Caco-2 (cell line): ENCODE results near the gene YBX1. TPM values are rescaled to one million over a fixed set of nuclear protein-coding genes. Genes with fewer than 3 reads are reported as not detected.

Experiments
- BruUV-seq: library from RNA; stranded (reverse); fragments of 400-500 nt; replicated peaks from 2 replicates; lab custom pipeline; 2021; lab: Mats Ljungman, UMichigan
- CTCF ChIA-PET: fragments of 300-600 bp; sonication (Branson Sonifier 250); formaldehyde crosslinking; loops from one replicate; lab custom pipeline; 2022; ENCODE audit warnings: antibody characterized with exemption; lab: Charles Lee
- POLR2A ChIA-PET: fragments of 300-600 bp; sonication (Branson Sonifier 250); formaldehyde crosslinking; loops from one replicate; lab custom pipeline; 2022; ENCODE audit warnings: antibody characterized with exemption; lab: Charles Lee
- DNase-seq, 2 experiments: peaks; one replicate each; pipeline versions ENCODE4 v3.0.0 to v3.0.0-alpha.2; 2020 to 2022
- H3K27me3 ChIP-seq: replicated peaks from 2 replicates; pipeline ENCODE4 v1.6.0; 2011; ENCODE audit warnings: low read length; ENCODE audit not compliant: control insufficient read depth, insufficient read depth
- H3K36me3 ChIP-seq: 2 replicates; pipeline ENCODE4 v1.5.1; 2011; ENCODE audit warnings: low read length; ENCODE audit not compliant: control insufficient read depth, insufficient read depth
- H3K4me1 ChIP-seq: fragments of 250-450 bp; sonication (Bioruptor Pico); 2 replicates; pipeline ENCODE4 v1.5.1; 2020; ENCODE audit warnings: mild to moderate bottlenecking
- H3K4me3 ChIP-seq: 2 replicates; pipeline ENCODE4 v1.5.1; 2011; ENCODE audit warnings: low read depth, mild to moderate bottlenecking, control low read depth, low read length
- H3K9me3 ChIP-seq: fragments of 250-450 bp; sonication (Bioruptor Pico); 2 replicates; pipeline ENCODE4 v1.5.1; 2020; ENCODE audit warnings: mild to moderate bottlenecking, moderate library complexity
- H3K27ac Mint-ChIP-seq: one replicate; pipeline ENCODE4 v1.8.0; 2022; ENCODE audit warnings: mixed read lengths; ENCODE audit not compliant: unreplicated experiment
- H3K27me3 Mint-ChIP-seq: one replicate; pipeline ENCODE4 v1.8.0; 2022; ENCODE audit warnings: mixed read lengths; ENCODE audit not compliant: insufficient read depth, unreplicated experiment
- H3K36me3 Mint-ChIP-seq: one replicate; pipeline ENCODE4 v1.8.0; 2022; ENCODE audit warnings: mild to moderate bottlenecking, mixed read lengths; ENCODE audit not compliant: insufficient read depth, unreplicated experiment
- H3K4me1 Mint-ChIP-seq: one replicate; pipeline ENCODE4 v1.8.0; 2022; ENCODE audit warnings: low read depth, mixed read lengths; ENCODE audit not compliant: unreplicated experiment
- H3K4me3 Mint-ChIP-seq: one replicate; pipeline ENCODE4 v1.8.0; 2022; ENCODE audit warnings: mild to moderate bottlenecking, moderate library complexity, mixed read lengths; ENCODE audit not compliant: unreplicated experiment
- H3K9me3 Mint-ChIP-seq: one replicate; pipeline ENCODE4 v1.8.0; 2022; ENCODE audit warnings: mixed read lengths; ENCODE audit not compliant: unreplicated experiment
- CTCF ChIP-seq, 2 experiments: fragments of 200-600 bp in 1 of 2; IDR thresholded peaks; 1 replicate in 1 of 2; 2 replicates in 1 of 2; pipeline versions ENCODE4 v1.5.1 to v1.8.0; 2011 to 2022; ENCODE audit warnings: antibody characterized with exemption in 1 of 2, control low read depth in 1 of 2, inconsistent platforms in 1 of 2, low read depth in 1 of 2, low read length in 1 of 2, mild to moderate bottlenecking in 1 of 2, moderate library complexity in 1 of 2; ENCODE audit not compliant: insufficient read depth in 1 of 2, severe bottlenecking in 1 of 2, unreplicated experiment in 1 of 2
- intact Hi-C: fragments of 100-400 bp; cut with micrococcal nuclease; formaldehyde crosslinking; loops from one replicate; pipeline ENCODE4 v1.10.0; 2022; ENCODE audit not compliant: unreplicated experiment
- total RNA-seq: library from RNA; stranded (reverse); gene quantifications from 2 replicates; pipeline ENCODE4 v1.2.3, GENCODE V29; 2022

The YBX1 gene
- total RNA-seq, 1 experiment from 2014 or later: 567 TPM

GRCh38 chr1:42741706-42742105 is 59.5 kb downstream of the YBX1 start:
- Mint-ChIP-seq H3K27ac (no peak overlapping the region), H3K27me3 (no peaks in the 10 kb centered on the region), H3K4me1 (peaks cover 16% of the 10 kb centered on the region), H3K36me3 (no peaks in the 10 kb centered on the region), H3K9me3 (no peaks in the 10 kb centered on the region), H3K4me3 (no peak overlapping the region)
- no peak for DNase-seq
- no TSS peak for BruUV-seq
- POLR2A ChIA-PET: no interaction called here
- no peaks in the 10 kb centered on the region for H3K36me3 ChIP-seq
- no peaks in the 10 kb centered on the region for H3K9me3 ChIP-seq
- peaks cover 14% of the 10 kb centered on the region for H3K4me1 ChIP-seq
- CTCF ChIA-PET: interaction anchor here (1.4 kb wide), 1 partner anchor 164 kb away, joined by 3 read pairs; no protein-coding TSS in a partner anchor
- H3K27me3 ChIP-seq: no peaks in the 10 kb centered on the region
- no peak for TF ChIP-seq CTCF (IDR thresholded peaks at IDR 0.05; ENCODE audit: insufficient read depth in 1 of 2, low read depth in 1 of 2, low read length in 1 of 2, severe bottlenecking in 1 of 2, unreplicated experiment in 1 of 2)
- no peak overlapping the region for H3K4me3 ChIP-seq
- intact Hi-C loops: no loop called here

GRCh38 chr1:42742141-42742540 is 59.9 kb downstream of the YBX1 start:
- intact Hi-C loops: no loop called here
- Histone ChIP-seq H3K9me3 (no peaks in the 10 kb centered on the region), H3K4me1 (peaks cover 14% of the 10 kb centered on the region), H3K36me3 (no peaks in the 10 kb centered on the region), H3K4me3 (no peak overlapping the region), H3K27me3 (no peaks in the 10 kb centered on the region)
- no peak for TF ChIP-seq CTCF (IDR thresholded peaks at IDR 0.05; ENCODE audit: insufficient read depth in 1 of 2, low read depth in 1 of 2, low read length in 1 of 2, severe bottlenecking in 1 of 2, unreplicated experiment in 1 of 2)
- peak in 1 of 2 experiments; percentile 15 for DNase-seq
- Mint-ChIP-seq H3K27me3 (no peaks in the 10 kb centered on the region), H3K4me1 (peaks cover 12% of the 10 kb centered on the region), H3K9me3 (no peaks in the 10 kb centered on the region), H3K36me3 (no peaks in the 10 kb centered on the region), H3K27ac (no peak overlapping the region), H3K4me3 (no peak overlapping the region)
- POLR2A ChIA-PET: no interaction called here
- CTCF ChIA-PET: interaction anchor here (1.4 kb wide), 1 partner anchor 164 kb away, joined by 3 read pairs; no protein-coding TSS in a partner anchor
- BruUV-seq: no TSS peak

GRCh38 chr1:42742617-42743316 is 60.5 kb downstream of the YBX1 start:
- Histone ChIP-seq H3K4me3 (no peak overlapping the region), H3K9me3 (no peaks in the 10 kb centered on the region), H3K27me3 (no peaks in the 10 kb centered on the region), H3K4me1 (peaks cover 14% of the 10 kb centered on the region), H3K36me3 (no peaks in the 10 kb centered on the region)
- no peak for TF ChIP-seq CTCF (IDR thresholded peaks at IDR 0.05; ENCODE audit: insufficient read depth in 1 of 2, low read depth in 1 of 2, low read length in 1 of 2, severe bottlenecking in 1 of 2, unreplicated experiment in 1 of 2)
- ChIA-PET CTCF (interaction anchor here (1.6 kb wide), 1 partner anchor 165 kb away, joined by 4 read pairs; no protein-coding TSS in a partner anchor), POLR2A (no interaction called here)
- no peak overlapping the region for H3K27ac Mint-ChIP-seq
- peaks cover 9% of the 10 kb centered on the region for H3K4me1 Mint-ChIP-seq
- no TSS peak for BruUV-seq
- H3K4me3 Mint-ChIP-seq: no peak overlapping the region
- intact Hi-C loops: no loop called here
- peak in 1 of 2 experiments; percentile 10 for DNase-seq
- no peaks in the 10 kb centered on the region for H3K36me3 Mint-ChIP-seq
- no peaks in the 10 kb centered on the region for H3K27me3 Mint-ChIP-seq
- no peaks in the 10 kb centered on the region for H3K9me3 Mint-ChIP-seq
